GM21717 (cell line): ENCODE measurements around the gene NR1H3.
"Not testable (repeated sequence)": the region's sequence is repeated elsewhere in the genome, so short reads cannot be mapped to it uniquely, and the experiment has no call there.

Source experiments
- ATAC-seq: cut with Tn5 transposase; IDR thresholded peaks from one replicate; pipeline ENCODE4 v1.9.1; 2021; ENCODE audit warnings: mild to moderate bottlenecking, moderate library complexity; ENCODE audit not compliant: unreplicated experiment

NR1H3 gene

GRCh38 chr11:47299078-47299477 is 41.3 kb downstream of the NR1H3 start:
- ATAC-seq = no peak

- no peak for ATAC-seq
Measured at GRCh38 chr11:47302853-47303252, 45.1 kb downstream of the NR1H3 start.

- ATAC-seq = no peak
Measured at GRCh38 chr11:47305734-47306483, 48.1 kb downstream of the NR1H3 start.

GRCh38 chr11:47306484-47306844 is 48.7 kb downstream of the NR1H3 start:
- no peak for ATAC-seq

- no peak for ATAC-seq
Measured at GRCh38 chr11:47308050-47308823, 50.4 kb downstream of the NR1H3 start.

- ATAC-seq = no peak
Measured at GRCh38 chr11:47314992-47315391, 57.2 kb downstream of the NR1H3 start.

GRCh38 chr11:47316501-47316900 is 58.7 kb downstream of the NR1H3 start:
- ATAC-seq = not testable (repeated sequence)

- ATAC-seq = peak; percentile 75
Measured at GRCh38 chr11:47317064-47317828, 59.5 kb downstream of the NR1H3 start.

GRCh38 chr11:47318166-47318565 is 60.4 kb downstream of the NR1H3 start:
- no peak for ATAC-seq
